Ishikawa (cell line): ENCODE results near the gene SDK1.

Experiments
- CREB1 ChIP-seq: IDR thresholded peaks from 2 replicates; pipeline ENCODE4 v1.6.1; 2012; ENCODE audit warnings: low read depth
- EGR1 ChIP-seq: IDR thresholded peaks from 2 replicates; pipeline ENCODE4 v1.6.1; 2012
- EP300 ChIP-seq: IDR thresholded peaks from 2 replicates; pipeline ENCODE4 v1.6.1; 2012; ENCODE audit warnings: borderline replicate concordance
- FOXM1 ChIP-seq: IDR thresholded peaks from 2 replicates; pipeline ENCODE4 v1.6.1; 2012; ENCODE audit warnings: low read depth, borderline replicate concordance
- MAX ChIP-seq: IDR thresholded peaks from 2 replicates; pipeline ENCODE4 v1.6.1; 2012
- RAD21 ChIP-seq: IDR thresholded peaks from 2 replicates; pipeline ENCODE4 v1.6.1; 2012; ENCODE audit warnings: low read depth
- REST ChIP-seq: IDR thresholded peaks from 2 replicates; pipeline ENCODE4 v1.6.1; 2012; ENCODE audit warnings: low read depth, mild to moderate bottlenecking
- TAF1 ChIP-seq: IDR thresholded peaks from 2 replicates; pipeline ENCODE4 v1.6.1; 2012; ENCODE audit warnings: low read depth, mild to moderate bottlenecking
- TCF12 ChIP-seq: IDR thresholded peaks from 2 replicates; pipeline ENCODE4 v1.6.1; 2012; ENCODE audit warnings: low read depth
- TEAD4 ChIP-seq: IDR thresholded peaks from 2 replicates; pipeline ENCODE4 v1.6.1; 2012
- USF1 ChIP-seq: IDR thresholded peaks from 2 replicates; pipeline ENCODE4 v1.6.1; 2012
- YY1 ChIP-seq: IDR thresholded peaks from 2 replicates; pipeline ENCODE4 v1.6.1; 2012; ENCODE audit warnings: low read depth

- TF ChIP-seq EP300: no peak
- no peak for TF ChIP-seq TEAD4
- no peak for TF ChIP-seq YY1
- no peak for TF ChIP-seq EGR1
- no peak for TF ChIP-seq MAX
- no peak for TF ChIP-seq CREB1
- TF ChIP-seq FOXM1: no peak
- no peak for TF ChIP-seq TAF1
- no peak for TF ChIP-seq USF1
- TF ChIP-seq TCF12: no peak
- TF ChIP-seq RAD21: no peak
- no peak for TF ChIP-seq REST
These were observed 790.7 kb downstream of the SDK1 start for GRCh38 chr7:4091767-4092166.
